H1 (cell line): ENCODE measurements around the gene DHX57. TPM values are rescaled to one million over a fixed set of nuclear protein-coding genes. Genes with fewer than 3 reads are reported as not detected.

Experiments used
- CBX8 ChIP-seq: fragments of 300-800, 300-1000 bp; sonication (generic); IDR thresholded peaks from 2 replicates; pipeline ENCODE4 v1.7.1; 2016; ENCODE audit warnings: low read depth, low read length, borderline replicate concordance
- JUND ChIP-seq: IDR thresholded peaks from 2 replicates; pipeline ENCODE4 v1.6.1; 2011; ENCODE audit warnings: mild to moderate bottlenecking, improper control_type of control experiment, low read length
- SP2 ChIP-seq: IDR thresholded peaks from 2 replicates; pipeline ENCODE4 v1.6.1; 2012; ENCODE audit warnings: mild to moderate bottlenecking, low read length, inconsistent platforms
- polyA plus RNA-seq, 7 experiments: library from polyadenylated mRNA; depleted of rRNA in 3 of 7; stranded (reverse) in 5 of 7; unstranded in 2 of 7; fragments of >200 nt in 5 of 7; fragments of 200-250 nt in 2 of 7; gene quantifications; 1 replicate in 5 of 7; 2 replicates in 1 of 7; 4 replicates in 1 of 7; pipeline versions ENCODE4 v1.2.1 to v1.2.3, GENCODE V29; 2011 to 2013; ENCODE audit warnings: missing spikeins in 2 of 7, mixed read lengths in 2 of 7
- total RNA-seq: library from RNA; stranded (reverse); fragmentation: NEBNext Ultra II Directional; extraction: Animal tissue kit (Norgen Biotek cat#: 25700); gene quantifications from 2 replicates; pipeline ENCODE4 v1.2.1, GENCODE V29; 2021
- TF ChIP-seq, protein P1 (sequence below): fragments of 300-600 bp; sonication (generic); IDR thresholded peaks from 2 replicates; pipeline ENCODE4 v1.7.1; 2012; ENCODE audit warnings: low read length, moderate library complexity, mild to moderate bottlenecking, inconsistent platforms; ENCODE audit not compliant: insufficient replicate concordance
- TF ChIP-seq, protein P2 (sequence below): IDR thresholded peaks from 2 replicates; pipeline ENCODE4 v1.6.1; 2011; ENCODE audit warnings: low read depth, mild to moderate bottlenecking, low read length; ENCODE audit not compliant: insufficient read depth

DHX57 gene
- total and polyA plus RNA-seq, 2 of the 8 experiments (the other 6 are each of a cell fraction or from before 2014, with no cell fraction given) = 10.7 to 32.9 TPM

DNA sequence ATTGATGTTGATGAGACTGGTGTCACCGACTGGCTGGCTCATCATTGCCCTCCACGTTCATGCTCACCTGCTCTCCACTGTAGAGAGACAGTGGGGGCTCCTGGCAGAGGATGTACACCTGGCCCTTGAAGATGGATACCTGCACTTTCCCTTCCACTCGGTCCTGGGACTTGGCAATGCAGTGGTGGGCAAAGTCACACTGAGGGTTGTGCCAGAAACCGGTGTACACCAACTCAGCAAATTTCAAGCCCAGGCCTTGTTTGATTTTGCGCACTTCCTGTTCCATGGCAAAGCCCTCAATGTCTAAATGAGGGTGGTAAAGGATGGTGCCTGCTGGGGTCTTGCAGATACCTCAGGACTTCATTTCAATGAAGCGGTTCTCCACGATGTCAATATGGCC is 65.2 kb downstream of the DHX57 start (continued):
- TF ChIP-seq, protein P1, sequence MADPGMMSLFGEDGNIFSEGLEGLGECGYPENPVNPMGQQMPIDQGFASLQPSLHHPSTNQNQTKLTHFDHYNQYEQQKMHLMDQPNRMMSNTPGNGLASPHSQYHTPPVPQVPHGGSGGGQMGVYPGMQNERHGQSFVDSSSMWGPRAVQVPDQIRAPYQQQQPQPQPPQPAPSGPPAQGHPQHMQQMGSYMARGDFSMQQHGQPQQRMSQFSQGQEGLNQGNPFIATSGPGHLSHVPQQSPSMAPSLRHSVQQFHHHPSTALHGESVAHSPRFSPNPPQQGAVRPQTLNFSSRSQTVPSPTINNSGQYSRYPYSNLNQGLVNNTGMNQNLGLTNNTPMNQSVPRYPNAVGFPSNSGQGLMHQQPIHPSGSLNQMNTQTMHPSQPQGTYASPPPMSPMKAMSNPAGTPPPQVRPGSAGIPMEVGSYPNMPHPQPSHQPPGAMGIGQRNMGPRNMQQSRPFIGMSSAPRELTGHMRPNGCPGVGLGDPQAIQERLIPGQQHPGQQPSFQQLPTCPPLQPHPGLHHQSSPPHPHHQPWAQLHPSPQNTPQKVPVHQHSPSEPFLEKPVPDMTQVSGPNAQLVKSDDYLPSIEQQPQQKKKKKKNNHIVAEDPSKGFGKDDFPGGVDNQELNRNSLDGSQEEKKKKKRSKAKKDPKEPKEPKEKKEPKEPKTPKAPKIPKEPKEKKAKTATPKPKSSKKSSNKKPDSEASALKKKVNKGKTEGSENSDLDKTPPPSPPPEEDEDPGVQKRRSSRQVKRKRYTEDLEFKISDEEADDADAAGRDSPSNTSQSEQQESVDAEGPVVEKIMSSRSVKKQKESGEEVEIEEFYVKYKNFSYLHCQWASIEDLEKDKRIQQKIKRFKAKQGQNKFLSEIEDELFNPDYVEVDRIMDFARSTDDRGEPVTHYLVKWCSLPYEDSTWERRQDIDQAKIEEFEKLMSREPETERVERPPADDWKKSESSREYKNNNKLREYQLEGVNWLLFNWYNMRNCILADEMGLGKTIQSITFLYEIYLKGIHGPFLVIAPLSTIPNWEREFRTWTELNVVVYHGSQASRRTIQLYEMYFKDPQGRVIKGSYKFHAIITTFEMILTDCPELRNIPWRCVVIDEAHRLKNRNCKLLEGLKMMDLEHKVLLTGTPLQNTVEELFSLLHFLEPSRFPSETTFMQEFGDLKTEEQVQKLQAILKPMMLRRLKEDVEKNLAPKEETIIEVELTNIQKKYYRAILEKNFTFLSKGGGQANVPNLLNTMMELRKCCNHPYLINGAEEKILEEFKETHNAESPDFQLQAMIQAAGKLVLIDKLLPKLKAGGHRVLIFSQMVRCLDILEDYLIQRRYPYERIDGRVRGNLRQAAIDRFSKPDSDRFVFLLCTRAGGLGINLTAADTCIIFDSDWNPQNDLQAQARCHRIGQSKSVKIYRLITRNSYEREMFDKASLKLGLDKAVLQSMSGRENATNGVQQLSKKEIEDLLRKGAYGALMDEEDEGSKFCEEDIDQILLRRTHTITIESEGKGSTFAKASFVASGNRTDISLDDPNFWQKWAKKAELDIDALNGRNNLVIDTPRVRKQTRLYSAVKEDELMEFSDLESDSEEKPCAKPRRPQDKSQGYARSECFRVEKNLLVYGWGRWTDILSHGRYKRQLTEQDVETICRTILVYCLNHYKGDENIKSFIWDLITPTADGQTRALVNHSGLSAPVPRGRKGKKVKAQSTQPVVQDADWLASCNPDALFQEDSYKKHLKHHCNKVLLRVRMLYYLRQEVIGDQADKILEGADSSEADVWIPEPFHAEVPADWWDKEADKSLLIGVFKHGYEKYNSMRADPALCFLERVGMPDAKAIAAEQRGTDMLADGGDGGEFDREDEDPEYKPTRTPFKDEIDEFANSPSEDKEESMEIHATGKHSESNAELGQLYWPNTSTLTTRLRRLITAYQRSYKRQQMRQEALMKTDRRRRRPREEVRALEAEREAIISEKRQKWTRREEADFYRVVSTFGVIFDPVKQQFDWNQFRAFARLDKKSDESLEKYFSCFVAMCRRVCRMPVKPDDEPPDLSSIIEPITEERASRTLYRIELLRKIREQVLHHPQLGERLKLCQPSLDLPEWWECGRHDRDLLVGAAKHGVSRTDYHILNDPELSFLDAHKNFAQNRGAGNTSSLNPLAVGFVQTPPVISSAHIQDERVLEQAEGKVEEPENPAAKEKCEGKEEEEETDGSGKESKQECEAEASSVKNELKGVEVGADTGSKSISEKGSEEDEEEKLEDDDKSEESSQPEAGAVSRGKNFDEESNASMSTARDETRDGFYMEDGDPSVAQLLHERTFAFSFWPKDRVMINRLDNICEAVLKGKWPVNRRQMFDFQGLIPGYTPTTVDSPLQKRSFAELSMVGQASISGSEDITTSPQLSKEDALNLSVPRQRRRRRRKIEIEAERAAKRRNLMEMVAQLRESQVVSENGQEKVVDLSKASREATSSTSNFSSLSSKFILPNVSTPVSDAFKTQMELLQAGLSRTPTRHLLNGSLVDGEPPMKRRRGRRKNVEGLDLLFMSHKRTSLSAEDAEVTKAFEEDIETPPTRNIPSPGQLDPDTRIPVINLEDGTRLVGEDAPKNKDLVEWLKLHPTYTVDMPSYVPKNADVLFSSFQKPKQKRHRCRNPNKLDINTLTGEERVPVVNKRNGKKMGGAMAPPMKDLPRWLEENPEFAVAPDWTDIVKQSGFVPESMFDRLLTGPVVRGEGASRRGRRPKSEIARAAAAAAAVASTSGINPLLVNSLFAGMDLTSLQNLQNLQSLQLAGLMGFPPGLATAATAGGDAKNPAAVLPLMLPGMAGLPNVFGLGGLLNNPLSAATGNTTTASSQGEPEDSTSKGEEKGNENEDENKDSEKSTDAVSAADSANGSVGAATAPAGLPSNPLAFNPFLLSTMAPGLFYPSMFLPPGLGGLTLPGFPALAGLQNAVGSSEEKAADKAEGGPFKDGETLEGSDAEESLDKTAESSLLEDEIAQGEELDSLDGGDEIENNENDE = no peak
- TF ChIP-seq JUND = no peak
- TF ChIP-seq CBX8 = no peak
- no peak for TF ChIP-seq SP2
- TF ChIP-seq, protein P2, sequence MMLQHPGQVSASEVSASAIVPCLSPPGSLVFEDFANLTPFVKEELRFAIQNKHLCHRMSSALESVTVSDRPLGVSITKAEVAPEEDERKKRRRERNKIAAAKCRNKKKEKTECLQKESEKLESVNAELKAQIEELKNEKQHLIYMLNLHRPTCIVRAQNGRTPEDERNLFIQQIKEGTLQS = no peak
